GM18520 (cell line): ENCODE measurements around the gene CD99.
A peak's percentile ranks its signal among the peaks of the same experiment; 100 is the strongest.

ENCODE experiments used
- ATAC-seq: cut with Tn5 transposase; IDR thresholded peaks from one replicate; pipeline ENCODE4 v1.9.1; 2021; ENCODE audit not compliant: unreplicated experiment

The CD99 gene

DNA sequence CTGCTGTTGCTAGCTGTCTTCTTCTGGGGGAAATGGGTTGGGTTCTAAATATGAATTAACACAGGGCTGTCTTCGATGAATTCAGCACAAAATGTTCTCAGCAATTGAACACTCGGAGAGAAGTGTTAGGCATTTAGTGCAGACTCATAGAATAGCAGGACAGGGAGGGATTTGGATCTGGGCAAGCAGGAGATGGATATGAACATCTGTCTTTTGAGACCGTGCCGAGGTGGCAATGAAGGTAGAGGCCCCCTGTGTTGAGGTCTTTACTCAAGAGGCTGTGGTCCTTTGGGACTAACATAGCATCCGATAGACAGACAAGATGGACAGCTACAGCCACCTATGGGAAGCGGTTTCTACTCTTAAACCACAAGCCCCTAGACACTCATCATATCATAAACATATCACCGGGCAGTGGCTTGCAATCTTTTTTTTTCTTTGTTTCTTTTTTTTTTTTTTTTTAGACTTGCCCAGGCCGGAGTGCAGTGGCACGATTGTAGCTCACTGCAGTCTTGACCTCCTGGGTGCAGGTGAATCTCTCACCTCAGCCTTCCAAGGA lies 6.7 kb downstream of the CD99 start:
- no peak for ATAC-seq

GRCh38 chrX:2698604-2699003 lies 7.5 kb downstream of the CD99 start:
- ATAC-seq = no peak

DNA sequence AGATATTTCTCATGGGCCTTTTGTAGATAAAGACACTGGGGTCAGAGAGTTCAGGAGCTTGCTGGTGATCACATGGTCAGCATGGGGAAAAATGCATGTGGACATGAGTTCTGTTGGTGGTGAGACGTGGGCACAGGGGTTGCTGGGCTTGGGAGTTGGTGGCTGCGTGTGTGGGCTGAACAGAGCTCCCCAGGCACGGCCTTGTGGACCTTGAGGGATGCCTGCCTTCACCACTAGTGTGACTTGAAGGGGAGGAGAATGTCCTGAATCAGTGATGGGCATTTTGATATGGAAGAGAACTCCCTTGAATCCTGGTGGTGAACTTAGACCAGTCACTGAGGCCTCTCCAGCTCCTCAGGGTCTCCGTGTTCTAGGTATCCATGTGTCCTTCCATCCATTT lies 8.9 kb downstream of the CD99 start:
- no peak for ATAC-seq

DNA sequence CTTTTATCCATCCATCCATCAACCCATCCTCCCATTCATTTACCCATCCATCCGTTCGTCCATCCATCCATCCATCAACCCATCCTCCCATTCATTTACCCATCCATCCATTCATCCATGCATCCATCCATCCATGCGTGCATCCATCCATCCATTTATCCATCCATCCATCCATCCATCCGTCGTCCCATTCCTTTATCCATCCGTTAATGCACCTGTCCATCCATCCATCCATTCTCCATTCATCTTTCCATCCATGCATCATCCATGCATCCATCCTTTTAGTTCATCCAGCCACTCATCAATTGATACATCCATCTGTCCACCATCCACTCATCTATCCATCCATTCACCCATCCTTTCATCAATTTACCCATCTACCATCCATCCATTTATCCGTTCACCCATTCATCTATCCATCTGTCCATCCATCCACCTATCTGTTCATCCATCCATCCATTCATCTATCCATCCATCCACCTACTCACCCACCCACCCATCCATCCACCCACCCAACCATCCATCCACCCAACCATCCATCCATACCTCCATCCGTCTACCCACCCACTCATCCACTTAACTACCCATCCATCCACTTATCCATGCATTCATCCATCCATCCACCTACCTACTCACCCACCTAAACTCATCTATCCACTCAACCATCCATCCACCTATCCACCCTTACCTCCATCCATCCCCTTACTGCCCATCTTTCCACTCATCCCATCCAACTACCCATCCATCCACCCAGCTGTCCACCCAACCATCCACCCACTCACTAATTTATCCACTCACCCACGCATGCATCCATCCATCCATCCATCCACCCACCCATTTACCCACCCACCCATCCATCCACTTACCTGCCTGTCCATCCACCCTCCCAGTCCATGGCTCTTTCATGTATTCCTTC lies 9.6 kb downstream of the CD99 start:
- ATAC-seq = no peak

GRCh38 chrX:2701600-2701999 lies 10.5 kb downstream of the CD99 start:
- no peak for ATAC-seq

GRCh38 chrX:2703991-2704369 lies 12.9 kb downstream of the CD99 start:
- no peak for ATAC-seq

DNA sequence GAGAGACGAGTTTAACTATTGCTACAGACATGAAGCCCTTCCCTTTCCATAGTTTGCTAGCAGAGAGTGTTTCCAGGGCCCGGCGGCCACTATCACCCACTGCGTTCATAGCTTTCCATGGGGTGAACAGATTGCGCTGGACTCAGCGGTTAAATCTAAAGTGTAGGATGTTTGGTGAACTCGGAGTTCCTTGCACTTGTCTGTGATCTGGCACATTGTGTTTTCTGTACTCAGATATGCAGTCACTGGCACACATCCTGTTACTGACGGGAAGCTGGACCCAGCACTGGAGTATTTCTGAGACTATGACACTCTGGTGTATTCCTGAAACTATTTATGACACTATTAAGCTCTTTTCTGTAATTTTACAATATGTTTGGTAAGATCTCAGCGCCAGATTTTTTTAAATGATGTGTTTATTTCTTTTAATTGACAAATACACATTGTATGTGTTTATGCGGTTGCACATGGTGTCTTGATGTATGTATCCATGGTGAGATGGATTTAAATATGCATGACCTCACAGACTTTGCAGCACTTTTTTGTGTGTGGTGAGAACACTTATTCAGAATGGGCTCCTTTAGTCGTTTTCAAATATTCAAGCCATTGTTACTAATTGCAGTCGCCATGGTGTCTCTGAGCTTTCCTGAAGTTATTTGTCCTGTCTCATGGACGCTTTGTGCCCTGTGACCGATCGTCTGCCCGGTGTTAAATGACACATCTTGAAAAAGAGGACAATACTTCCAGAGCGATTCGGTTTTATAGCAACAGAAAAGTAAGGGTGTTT lies 14.1 kb downstream of the CD99 start:
- ATAC-seq = no peak

DNA sequence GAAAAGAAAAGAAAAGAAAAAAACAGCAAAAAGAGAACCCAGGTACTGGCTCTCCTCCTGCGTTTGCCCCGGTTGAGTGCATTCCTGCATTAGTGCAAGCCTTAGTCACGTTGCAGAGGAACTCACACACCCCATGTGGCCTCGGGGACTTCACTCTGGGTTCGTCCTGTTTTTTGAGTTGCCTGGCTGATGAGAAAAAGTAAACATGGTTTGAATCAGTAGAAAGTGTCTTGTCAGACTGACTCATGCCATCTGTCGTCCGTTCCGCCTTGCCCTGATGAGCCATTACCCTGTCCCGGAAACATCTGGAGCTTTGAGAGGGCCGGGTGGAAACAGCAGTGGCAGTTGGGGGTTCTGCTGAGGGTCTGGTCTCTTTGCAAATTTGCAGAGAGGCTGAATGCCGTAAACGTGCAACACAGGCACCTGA lies 16.3 kb downstream of the CD99 start:
- ATAC-seq = peak; percentile 84

- ATAC-seq = no peak
These were observed 16.9 kb downstream of the CD99 start for GRCh38 chrX:2708021-2708420.

DNA sequence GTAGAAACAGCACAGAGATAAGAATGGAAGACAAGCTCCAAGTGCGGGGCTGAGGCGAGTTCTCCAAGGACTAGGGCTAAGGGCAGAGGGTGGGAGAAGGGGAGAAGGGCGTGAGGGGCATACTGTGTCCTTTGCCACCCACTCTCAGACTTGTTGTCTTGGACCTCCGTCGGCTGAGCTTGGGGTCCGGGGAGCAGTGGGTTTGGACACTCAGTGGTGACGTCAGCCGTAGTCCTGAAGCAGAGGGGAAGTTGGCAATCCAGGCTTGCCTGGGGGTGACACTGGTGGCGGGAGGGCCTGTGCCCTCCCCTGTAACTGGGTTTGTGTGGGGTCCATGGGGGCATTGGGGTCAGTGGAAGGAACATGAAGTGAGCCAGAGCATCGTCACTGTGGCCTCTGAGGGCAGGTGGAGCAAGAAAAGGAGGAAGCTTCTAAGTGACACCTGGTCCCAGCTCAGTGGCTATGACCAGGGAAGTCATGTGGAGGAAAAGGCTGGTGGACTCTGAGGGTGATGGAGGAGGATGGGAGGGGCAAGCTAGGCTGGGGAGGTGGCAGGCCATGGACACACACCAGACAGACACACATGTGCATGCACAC lies 17.6 kb downstream of the CD99 start:
- ATAC-seq = no peak

DNA sequence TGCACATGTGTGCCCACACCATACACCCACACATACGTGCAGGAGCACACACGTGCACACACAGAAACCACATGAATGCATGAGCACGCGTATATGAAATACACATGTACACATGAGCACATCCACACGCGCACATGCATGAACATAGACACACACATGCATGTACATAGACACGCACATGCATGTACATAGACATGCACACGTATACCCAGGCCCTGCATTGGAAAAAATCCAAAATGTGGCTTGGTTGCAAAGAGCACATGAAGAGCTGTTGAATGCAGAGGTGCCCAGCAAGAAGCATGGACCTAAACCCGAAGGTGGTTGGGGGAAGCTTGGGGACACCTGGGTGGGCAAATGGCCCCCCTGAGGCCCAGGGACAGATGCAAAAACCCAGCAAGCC lies 18.5 kb downstream of the CD99 start:
- no peak for ATAC-seq

GRCh38 chrX:2710041-2710840 lies 19.1 kb downstream of the CD99 start:
- no peak for ATAC-seq

DNA sequence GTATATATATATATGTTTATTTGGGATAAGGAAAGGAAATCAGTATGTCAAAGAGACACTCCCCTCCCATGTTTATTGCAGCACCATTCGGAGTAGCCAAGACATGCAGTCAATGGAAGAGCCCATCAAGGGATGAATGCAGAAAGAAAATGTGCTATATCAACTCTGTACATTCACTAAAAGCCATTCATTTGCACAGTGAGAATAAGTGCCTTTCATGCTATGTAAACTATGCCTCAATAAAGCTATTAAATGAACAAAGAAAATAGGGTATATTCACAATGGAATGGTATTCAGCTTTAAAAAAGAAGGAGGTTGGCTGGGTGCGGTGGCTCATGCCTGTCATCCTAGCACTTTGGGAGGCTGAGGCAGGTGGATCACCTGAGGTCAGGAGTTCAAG lies 20.3 kb downstream of the CD99 start:
- ATAC-seq = no peak

DNA sequence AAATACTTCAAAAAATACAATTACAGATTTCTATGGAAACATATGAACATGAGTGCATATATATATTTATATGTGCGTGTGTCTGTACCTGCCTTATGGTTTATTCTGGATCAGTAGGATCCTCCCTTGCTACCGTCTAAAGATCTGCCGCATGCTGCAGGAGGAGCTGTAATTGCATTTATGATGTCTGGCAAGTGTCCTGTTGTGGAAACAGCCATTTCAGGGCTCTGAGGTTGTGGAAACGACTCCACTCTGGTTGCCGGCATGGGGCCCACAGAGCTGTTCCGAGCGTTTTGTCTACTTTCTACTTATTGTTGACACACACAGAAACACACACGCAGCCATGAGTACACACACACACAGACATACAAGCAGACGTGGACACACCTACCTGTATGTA lies 21.3 kb downstream of the CD99 start:
- no peak for ATAC-seq

DNA sequence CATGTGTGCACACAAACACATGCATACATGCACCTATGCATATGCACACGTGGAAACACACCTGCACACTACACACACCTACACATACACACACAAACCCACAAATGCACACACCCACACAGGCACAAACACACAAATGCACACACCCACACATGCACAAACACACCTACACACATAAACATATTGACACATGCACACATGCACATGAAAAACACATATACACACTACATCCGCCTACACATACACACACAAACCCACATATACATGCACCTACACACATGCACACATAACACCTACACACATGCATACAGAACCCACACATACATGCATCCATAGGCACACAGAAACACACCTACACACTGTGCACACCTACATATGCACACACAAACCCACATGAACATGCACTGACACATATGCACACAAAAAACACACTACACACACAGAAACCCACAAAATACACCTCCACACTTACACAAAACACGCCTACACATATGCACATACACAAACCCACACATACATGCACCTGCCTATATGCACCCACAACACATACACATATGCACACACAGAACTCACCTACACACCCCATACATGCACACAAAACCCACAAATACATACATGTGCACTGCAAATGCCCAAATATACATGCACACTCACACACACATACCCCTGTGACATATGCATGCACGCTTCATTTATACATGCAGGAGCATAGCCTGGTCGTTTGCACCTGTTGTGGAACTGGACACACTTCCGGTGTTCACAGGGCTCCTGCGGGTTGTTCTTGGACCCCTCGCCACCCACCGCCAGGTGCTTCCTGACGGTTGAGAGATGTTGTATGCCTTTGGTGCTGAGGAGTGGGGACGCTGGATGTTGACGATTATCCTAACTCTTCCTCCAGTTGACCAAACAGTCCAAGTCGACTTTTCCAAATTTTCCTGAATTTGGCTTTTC lies 22.1 kb downstream of the CD99 start:
- no peak for ATAC-seq

- ATAC-seq = no peak
These were observed 23.5 kb downstream of the CD99 start for GRCh38 chrX:2714551-2714950.

GRCh38 chrX:2715066-2715600 lies 24.0 kb downstream of the CD99 start:
- no peak for ATAC-seq

GRCh38 chrX:2717312-2717711 lies 26.2 kb downstream of the CD99 start:
- ATAC-seq = no peak

GRCh38 chrX:2718821-2719220 lies 27.7 kb downstream of the CD99 start:
- ATAC-seq = no peak
